Myocyte (in vitro differentiated cells): Measurements from ENCODE around the gene ZNF514. TPM values are rescaled to one million over a fixed set of nuclear protein-coding genes. Genes with fewer than 3 reads are reported as not detected.

Source experiments
- DNase-seq: peaks from one replicate; pipeline ENCODE4 v3.0.0-alpha.2; 2012; ENCODE audit warnings: low read depth
- polyA plus RNA-seq: library from polyadenylated mRNA; unstranded; fragments of >200 nt; gene quantifications from one replicate; pipeline ENCODE4 v1.2.1, GENCODE V29; 2012; ENCODE audit warnings: missing spikeins
- total RNA-seq: library from RNA; depleted of rRNA; stranded (reverse); fragments of >200 nt; gene quantifications from 2 replicates; pipeline ENCODE4 v1.2.3, GENCODE V29; 2014

Gene ZNF514
- total RNA-seq: 12.2 and 12.3 TPM in 2 replicates
- 9.2 TPM for polyA plus RNA-seq

DNA sequence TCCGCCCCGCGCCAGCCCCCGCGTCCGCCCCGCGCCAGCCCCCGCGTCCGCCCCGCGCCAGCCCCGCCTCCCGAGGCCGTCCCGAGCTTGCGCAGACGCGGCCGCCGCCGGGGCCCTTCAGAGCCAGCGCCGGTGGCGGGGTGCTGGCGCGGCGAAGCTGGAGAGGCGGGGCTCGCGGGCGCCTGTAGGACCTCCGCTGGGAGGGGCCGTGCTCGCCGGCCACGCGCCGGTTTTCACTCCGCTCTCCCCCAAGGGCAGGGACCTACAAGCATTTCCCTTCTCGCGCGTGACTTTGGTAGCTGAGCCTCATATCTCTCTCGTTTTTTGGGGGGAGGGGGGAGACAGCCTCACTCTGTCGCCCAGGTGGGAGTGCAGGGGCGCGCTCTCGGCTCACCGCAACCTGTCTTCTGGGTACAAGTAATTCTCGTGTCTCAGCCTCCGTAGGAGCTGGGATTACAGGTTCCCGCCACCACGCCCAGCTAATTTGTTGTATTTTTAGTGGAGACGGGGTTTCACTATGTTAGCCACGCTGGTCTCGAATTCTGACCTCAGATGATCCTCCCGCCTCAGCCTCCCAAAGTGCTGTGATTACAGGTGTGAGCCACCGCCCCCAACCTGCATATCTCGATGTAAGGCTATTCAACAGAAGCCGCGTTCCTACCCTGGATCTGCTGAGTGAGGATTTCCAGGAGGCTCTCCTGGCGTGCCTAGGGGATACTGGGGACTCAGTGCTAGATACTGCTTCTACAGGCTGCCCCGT lies at the start of gene ZNF514:
Gene ZNF514, minus strand, starts transcription at position 159 of the 760 bp plus-strand sequence. CDS start 6,595 bp downstream, outside the sequence.
- DNase-seq: peak; percentile 72

DNA sequence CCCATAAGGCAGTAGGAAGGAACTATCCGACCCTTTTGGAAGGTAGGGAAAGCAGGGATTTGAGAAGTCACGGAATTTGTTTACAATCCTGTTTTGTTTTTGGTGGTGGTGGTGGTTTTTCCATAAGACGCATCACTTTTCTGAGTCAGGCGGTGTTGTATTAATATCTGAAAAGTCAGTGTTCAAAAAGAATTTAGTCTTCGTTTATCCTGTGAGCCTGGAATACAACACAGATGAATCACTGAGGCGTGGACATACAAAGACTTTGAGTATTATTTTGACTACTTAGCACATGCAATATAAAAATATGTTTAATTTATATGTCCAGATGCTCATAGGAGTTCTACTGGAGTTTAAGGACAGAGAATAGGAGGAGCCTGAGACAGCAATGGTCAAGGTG lies 48.5 kb upstream of the ZNF514 start:
- peak; percentile 9 for DNase-seq

DNA sequence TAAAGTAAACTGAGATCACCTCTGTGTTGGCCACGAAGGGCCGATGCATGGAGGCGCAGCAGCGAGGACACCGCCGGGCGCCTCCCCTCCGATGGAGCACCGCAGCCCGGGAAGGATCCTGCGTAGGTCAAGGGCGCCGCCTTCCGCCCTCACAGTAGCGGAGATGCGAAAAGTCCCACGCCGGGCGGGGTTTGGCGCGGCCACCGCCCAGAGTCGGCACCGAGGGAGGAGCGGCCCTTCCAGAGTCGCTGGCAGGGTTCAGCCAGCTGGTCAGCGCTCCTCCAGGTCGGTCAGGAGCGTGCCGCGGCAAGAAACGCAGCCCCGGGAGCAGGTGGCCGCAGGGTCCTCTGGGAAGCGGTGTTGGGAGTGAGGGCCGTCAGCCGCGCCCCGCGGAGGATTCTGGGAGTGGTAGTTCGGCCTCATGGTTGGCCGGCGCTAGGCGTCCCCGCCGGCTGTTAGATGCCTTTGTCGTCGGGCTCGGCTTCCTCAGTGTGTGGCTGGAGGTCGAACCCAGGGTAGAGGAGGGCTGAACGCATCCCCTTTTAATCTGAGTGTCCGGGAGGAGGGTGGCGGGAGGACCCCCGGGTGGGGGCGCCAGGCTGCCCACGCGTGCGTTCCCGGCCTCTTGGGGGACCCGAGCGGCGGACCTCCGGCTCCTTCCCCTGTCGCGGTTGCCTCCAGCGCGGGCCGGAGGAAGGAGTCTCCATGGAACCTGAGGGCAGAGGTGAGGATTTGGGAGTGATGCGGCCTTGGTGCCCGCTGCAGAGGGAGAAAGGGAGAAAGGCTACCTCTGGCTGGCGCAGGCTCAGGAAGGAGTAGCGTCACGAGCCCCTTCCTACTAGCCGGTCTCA lies 47.7 kb upstream of the ZNF514 start, which contains the start of gene ZNF892:
Gene ZNF892, plus strand, starts transcription at position 411 of the 851 bp plus-strand sequence. Its CDS starts 295 bp downstream, at position 706.
- peak; percentile 95 for DNase-seq

DNA sequence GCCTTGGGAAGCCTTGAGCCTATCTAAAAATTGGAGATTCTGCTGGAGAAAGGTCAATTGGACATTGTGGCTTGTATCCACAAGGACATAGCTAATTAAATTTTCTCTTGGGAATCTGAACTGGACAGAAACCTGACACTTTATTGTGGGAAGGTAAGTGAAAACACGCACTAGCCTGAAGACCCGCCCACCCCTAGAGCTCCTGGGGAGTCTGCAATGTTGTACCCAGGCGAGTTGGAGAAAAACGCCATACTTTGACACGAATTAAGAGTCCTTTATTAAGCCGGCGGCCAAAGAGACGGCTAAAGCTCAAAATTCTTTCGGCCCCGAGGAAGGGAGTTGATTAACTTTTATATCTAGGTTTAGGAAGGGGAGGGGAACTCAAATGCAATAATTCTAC lies 46.4 kb upstream of the ZNF514 start:
- no peak for DNase-seq

DNA sequence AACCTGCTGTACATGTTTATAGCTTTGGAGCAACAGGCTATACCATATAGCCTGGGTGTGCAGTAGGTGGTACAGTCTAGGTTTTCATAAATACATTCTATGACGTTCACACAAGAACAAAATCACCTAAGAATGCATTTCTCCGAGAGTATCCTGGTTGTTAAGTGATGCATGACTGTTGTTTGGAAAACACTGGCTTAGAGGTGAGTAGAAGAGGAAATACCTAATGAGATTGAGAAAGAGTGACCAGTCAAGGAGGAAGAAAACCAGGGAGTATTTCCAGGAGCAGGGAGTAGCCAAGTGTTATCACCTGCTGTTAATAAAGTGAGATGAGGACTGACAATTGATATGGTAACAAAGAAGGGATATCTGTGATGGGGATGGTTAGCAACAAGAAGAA lies 44.7 kb upstream of the ZNF514 start:
- no peak for DNase-seq

DNA sequence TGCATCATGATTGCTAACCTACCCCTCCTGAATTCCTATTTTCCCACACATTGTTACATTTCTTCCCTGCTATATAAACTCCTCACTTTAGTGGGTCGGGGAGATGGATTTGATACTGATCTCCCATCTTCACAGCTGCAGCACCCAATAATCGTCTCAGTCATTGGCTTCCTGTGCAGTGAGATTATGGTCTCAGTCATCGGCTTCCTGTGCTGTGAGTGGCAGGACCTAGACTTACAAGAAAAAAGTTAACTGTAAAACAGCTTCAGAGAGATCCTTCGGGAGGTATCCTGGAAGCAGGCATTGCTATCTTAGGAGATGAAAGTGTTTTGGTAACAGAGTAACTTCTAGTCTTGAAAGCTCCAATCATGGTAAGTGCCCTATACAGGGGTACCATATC lies 44.3 kb upstream of the ZNF514 start:
- no peak for DNase-seq

DNA sequence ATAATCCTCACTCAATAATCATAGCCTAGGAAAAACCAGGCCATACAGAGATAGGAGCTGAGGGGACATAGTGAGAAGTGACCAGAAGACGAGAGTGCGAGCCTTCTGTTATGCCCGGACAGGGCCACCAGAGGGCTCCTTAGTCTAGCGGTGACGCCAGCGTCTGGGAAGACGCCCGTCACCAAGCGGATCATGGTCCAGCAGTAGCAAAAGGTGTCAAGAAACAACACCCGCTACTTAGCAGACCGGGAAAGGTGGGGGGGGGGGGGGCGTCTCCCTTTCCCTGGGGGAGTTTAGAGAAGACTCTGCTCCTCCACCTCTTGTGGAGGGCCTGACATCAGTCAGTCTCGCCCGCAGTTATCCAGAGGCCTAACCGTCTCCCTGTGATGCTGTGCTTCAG lies 33.3 kb upstream of the ZNF514 start:
- peak; percentile 45 for DNase-seq

DNA sequence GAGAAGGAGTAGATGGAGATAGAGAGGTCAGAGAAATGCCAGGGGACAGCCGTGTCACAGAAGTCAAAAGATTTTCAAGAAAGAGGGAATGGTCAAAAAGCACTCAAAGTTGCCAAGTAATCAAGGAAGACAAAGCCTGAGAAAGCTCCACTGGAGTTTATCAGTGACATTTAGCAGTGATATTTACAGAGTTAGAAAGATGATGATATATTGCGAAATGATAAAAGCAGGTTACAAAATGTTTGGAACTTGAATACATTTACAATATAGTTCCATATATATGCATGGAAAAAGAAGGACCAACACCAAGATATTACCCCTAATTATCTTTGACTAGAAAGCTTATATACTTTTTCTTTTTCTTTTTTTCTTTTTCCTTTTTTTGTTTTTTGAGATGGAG lies 26.3 kb upstream of the ZNF514 start:
- DNase-seq: no peak

DNA sequence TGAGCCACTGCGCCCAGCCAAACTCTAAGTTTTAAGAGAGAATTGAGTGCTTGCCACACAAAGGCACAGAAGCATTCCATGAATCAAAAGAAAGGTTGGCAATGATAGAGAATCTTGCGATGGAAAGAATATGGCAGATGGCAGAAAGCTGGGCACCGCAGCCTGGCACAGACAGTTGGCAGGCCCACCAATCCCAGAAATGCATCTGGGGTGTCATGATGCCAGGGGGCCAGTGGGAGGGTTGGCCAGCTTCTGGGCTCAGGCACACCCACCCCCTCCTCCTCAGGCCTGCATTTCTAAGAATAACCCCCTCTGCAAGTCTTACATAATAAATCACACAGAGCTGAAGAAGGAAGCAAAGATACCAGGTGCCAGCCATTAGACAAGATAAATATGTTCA lies 25.5 kb upstream of the ZNF514 start:
- no peak for DNase-seq

DNA sequence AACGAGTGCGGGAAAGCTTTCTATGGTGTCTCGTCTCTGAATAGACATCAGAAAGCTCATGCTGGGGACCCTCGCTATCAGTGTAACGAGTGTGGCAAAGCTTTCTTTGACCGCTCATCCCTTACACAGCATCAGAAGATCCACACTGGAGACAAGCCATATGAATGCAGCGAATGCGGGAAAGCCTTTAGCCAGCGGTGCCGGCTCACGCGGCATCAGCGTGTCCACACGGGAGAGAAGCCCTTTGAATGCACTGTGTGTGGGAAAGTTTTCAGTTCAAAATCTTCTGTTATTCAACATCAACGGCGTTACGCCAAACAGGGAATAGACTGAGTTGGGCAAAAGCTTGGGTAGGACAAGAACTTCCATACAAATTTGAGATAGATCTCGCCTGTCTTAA lies 22.1 kb upstream of the ZNF514 start:
- DNase-seq: no peak

DNA sequence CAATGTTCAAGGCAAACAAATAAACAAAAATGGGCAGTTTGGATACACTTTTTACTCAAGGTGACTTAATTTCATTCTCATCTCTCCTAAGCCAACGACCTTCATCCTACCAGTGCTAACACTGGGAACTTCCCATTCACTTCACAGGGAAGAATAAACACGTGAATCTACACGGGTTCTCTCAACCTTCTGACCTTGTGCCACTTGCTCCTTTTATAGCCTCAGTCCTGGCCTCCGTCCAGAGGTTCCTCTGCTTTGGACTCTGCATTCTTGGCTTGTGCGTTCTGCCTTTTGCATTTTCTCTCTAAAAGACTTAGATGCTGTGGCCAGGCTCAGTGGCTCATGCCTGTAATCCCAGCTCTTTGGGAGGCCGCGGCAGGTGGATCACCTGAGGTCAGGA lies 19.8 kb upstream of the ZNF514 start:
- no peak for DNase-seq

DNA sequence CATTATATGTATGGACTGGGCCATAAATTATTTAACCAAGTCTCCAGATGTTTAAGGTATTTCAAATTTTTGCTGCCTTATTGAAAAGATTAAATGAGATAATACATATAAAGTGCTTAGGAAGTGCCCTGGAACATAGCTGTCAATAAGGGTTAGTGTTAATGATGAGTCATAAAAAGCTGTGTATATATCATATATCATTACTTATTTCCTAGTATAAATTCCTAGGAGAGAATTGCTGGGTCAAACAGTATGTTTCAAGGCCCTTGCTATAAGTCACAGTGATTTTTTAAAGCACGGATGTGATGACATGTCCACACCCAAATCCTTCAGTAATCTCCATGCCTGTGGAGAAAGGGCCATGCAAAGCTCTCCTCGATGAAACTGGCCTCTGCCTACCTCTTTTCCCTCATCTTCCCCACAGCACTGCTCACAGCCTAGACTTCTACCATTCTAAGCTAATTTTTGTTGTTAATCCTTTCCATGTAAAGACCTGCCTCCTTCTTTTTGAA lies 14.4 kb upstream of the ZNF514 start:
- DNase-seq: no peak

DNA sequence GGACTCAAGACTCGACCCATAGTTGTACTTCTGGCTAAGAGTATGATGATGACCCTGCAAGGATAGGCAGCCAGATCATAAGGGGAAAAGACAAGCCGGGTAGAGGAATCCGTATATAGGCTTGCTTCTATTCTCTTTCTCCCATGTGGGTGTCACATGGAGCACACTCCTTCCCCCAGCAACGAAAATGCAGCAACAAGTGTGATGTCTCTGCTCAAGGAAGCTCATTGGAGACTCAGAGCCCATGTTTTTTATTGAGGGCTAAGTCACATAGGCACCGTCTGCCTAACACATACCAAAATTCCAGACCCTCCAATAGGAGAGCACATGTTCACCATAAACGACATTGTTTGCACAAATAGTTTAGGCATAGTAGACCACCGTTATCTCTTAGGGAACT lies 12.3 kb upstream of the ZNF514 start:
- no peak for DNase-seq

DNA sequence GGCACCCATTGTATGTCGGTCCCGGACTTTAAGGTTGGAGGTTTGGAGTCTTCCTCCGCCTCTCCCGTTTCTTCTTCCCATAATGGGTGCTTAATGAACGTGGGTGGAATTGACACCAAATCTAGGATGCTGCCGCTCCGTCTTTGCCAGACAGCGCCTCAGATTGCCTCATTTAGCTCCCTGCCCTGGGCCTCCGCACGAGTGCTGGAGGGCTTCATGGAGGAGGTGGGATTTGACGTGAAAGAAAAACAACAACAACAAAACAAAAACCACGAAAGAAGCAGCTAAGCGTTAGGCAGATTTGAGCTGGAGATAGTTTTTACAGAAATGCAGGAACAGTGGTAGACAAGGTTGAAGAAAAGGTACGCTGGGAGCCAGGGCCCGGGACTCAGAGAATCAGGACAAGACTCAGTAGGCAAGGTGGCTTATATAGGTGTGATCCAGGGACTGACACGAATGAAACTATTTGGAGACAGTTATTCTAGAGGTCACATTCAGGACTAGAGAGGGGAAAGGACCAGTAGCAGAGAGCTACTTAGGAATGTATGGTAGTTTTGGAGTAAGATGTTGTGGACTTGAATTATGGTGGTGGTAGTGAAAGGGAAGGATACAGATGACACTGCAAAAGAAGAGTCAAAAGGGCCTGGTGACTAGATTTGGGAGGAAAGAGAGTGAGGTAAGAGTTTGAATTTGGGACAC lies 6.6 kb upstream of the ZNF514 start:
- DNase-seq: no peak

DNA sequence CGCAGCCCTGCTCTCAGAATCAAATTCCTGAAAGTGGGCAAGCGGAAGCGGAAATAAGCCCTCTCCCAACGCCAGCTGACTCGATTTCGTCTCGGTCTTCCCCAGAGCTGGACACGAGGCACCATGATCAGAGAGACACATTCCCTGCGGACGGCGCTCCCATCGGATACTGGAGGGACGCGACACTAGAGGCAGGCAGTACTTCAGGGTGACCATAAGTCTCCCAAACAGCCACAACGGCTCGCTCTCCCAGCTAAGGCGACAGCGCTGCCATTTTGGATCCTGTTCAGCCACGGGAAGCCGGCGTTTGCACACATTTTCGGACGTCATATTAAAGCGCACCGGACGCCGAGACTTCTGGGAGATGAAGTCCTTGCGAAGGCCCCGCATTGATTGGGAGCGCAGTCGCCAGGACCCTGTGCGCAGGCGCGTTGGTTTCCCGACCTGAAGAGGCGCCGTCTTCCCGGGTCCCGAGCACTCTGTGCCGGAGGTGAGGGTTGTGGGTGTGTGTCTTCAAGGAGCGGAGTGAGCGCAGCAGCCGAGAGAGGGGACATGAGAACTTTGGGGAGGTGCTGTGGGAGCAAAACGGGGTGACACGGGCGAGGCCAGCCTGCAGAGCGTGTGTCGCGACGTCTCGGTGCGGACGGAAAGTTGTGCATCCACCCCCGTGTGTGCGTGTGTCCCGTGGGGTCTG lies 5.9 kb upstream of the ZNF514 start, which contains the start of gene ZNF2:
Gene ZNF2, plus strand, starts transcription at position 439 of the 694 bp plus-strand sequence. CDS start 10,418 bp downstream, outside the sequence.
- peak; percentile 99 for DNase-seq

DNA sequence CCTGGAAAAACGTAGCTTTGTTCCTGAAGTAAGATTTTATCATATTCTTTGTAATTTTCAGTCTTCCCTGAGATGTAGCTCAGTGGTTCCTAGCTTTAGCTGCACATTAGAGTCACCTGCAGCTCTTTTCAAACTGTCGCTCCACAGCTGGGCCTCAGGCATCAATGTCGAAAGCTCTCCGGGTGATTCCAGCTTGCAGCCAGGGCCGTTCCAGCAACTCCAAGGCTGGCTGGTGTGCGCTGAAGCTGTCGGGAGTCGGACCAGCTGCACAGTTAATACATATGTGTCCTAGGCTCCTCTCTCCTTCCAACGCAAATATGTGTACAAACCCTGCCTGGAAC lies 5.4 kb upstream of the ZNF514 start:
- no peak for DNase-seq

DNA sequence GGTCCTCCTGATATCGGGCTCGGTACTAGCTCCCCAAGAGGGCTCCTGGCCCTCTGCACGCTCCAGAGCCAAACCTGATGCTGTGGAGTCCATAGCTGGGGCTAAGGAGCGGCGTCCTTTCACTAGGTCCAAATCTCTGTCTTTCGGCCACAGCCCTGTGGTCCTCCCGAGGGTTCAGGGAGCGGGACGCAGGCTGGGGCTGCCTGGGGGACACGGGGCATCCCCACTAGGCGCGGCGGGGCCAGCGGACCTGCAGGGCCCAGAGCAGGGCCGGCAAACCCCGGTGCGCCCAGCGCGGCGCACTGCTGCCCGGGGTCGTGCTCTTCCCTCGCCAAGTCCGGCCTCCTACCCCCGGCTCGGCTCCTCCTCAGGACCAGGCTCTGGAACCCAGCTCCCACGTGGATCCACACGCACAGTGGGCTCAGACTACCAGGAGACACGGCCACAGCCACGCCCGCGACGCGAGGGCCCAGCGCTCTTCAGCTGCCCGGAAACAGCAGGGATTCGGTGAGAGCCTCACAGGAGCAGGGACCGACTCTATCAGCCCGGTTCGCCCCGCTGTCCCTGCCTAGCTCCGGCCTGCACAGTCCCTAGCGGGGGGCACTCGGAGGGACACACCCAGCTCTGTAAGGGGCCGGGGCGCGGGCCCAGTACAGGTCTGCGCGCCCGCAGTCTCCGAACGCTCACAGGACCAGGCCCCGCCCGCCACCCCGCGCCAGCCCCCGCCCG lies 593 bp downstream of the ZNF514 start:
- DNase-seq: peak; percentile 60

DNA sequence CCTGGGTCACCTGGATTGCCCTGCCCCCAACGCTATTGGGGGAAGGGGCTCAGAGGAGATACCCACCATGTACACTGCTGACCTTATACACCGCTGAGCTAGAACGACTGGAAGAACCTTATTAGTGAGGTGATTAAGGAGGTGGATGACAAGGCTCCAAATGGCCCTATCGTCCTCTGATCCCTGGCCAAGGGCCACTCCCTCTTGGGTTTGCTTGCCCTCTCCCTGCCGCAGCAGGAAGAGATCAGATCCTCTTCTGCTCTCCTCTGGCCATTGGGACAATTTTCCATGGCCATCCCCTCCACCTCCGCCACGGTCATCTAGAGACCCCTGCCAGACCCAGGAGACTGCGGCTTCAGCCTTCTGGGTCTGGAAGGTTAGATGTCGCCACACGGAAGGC lies 1.2 kb downstream of the ZNF514 start:
- no peak for DNase-seq

DNA sequence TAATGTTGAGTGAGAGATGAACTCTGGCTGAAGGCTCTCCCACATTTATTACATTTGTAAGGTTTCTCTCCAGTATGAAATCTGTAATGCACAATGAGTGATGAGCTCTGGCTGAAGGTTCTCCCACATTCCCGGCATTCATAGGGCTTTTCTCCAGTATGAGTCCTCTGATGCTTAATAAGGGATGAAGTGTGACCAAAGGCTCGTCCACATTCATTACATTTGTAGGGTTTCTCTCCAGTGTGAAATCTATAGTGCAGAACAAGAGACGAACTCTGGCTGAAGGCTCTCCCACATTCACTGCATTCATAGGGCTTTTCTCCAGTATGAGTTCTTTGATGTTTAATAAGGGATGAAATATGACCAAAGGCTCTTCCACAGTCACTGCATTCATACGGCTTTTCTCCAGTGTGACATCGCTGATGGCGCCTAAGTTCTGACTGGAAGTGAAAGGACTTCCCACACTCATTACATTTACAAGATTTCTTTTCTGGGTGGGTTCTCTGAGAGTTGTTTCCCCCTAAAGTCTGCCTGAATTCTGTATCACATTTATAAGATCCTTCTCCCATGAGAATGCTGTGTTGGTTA lies 10.2 kb downstream of the ZNF514 start:
- DNase-seq: no peak

DNA sequence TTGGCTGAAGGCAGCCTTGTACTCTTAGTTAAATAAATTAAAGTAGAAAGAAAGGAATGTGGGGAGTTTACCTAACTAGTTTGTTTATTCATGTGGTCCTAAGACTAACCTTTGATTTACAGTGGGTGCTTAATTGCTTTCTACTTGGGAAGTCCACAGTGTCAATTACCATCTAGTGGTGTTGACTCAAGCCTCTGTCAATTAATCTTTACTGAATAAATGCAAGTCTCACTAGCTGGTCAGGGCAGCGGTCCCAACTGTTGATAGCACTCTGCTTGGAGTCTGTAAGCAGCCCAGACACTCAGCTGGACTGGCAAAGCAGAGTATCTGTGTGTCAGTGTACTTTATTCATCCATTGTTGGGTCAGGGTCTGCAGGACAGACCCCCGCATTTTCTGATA lies 15.8 kb downstream of the ZNF514 start:
- DNase-seq: no peak
